Mesothelial cell of epicardium (in vitro differentiated cells): ENCODE data around the gene MXRA8. TPM values are rescaled to one million over a fixed set of nuclear protein-coding genes. Genes with fewer than 3 reads are reported as not detected.
A peak's percentile ranks its signal among the peaks of the same experiment; 100 is the strongest.

Source experiments
- DNase-seq, 2 experiments: peaks; one replicate each; pipeline ENCODE4 v3.0.0; 2021; ENCODE audit warnings: low spot score in 2 of 2; ENCODE audit not compliant: unreplicated experiment in 2 of 2
- H3K27ac Mint-ChIP-seq: 2 replicates; pipeline ENCODE4 v1.8.0; 2021; ENCODE audit warnings: mixed read lengths
- H3K27me3 Mint-ChIP-seq: 2 replicates; pipeline ENCODE4 v1.8.0; 2021; ENCODE audit warnings: low read depth, mixed read lengths
- H3K36me3 Mint-ChIP-seq: 2 replicates; pipeline ENCODE4 v1.8.0; 2021; ENCODE audit warnings: mixed read lengths
- H3K4me1 Mint-ChIP-seq: 2 replicates; pipeline ENCODE4 v1.8.0; 2021; ENCODE audit warnings: mixed read lengths
- H3K4me3 Mint-ChIP-seq: 2 replicates; pipeline ENCODE4 v1.8.0; 2021; ENCODE audit warnings: mild to moderate bottlenecking, moderate library complexity, mixed read lengths
- H3K9me3 Mint-ChIP-seq: 2 replicates; pipeline ENCODE4 v1.8.0; 2021; ENCODE audit warnings: mixed read lengths
- CTCF ChIP-seq: fragments of 200-600 bp; sonication (generic); IDR thresholded peaks from one replicate; pipeline ENCODE4 v1.5.0; 2021; ENCODE audit warnings: antibody characterized with exemption; ENCODE audit not compliant: unreplicated experiment
- total RNA-seq: library from RNA; stranded (reverse); gene quantifications from 3 replicates; pipeline ENCODE4 v1.2.1, GENCODE V29; 2021

Gene MXRA8
- total RNA-seq, 1 donor from 2014 or later, result 157 TPM

DNA sequence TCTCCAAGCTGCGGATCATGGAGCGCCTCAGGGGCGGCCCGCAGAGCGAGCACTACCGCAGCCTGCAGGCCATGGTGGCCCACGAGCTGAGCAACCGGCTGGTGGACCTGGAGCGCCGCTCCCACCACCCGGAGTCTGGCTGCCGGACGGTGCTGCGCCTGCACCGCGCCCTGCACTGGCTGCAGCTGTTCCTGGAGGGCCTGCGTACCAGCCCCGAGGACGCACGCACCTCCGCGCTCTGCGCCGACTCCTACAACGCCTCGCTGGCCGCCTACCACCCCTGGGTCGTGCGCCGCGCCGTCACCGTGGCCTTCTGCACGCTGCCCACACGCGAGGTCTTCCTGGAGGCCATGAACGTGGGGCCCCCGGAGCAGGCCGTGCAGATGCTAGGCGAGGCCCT is 31.1 kb downstream of the MXRA8 start:
- DNase-seq, result no peak
- Mint-ChIP-seq H3K4me3 (peak overlapping the region; percentile 47), H3K36me3 (no peaks in the 10 kb centered on the region), H3K4me1 (peaks cover 14% of the 10 kb centered on the region), H3K9me3 (no peaks in the 10 kb centered on the region), H3K27me3 (no peaks in the 10 kb centered on the region), H3K27ac (no peak overlapping the region)
- TF ChIP-seq CTCF, result no peak

DNA sequence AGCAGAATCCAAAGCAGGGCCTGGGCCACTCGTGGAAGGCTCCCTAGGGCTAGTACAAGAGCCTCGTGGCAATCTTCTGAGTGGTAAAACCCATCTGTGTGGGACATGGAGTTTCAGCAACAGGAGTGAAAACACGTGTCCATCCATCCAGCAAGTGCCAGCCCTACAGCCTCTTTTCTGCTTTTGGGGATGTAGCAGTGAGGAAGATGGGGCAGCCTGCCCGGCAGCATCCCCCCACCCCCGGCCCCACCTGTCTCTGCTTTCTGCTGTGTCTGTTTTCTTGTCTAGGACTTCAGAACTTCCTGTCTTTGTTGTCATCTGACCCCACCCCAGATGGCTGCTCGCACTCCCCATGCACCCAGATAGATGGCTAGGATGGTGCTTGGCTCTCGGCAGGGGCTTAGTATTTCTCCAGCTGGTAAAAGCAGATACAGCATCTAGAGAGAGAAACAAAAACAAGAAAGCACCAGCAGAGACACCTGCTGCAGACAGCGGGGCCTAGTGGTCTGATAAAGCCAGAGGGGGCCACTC is 32.2 kb downstream of the MXRA8 start:
- H3K4me1 Mint-ChIP-seq, result peaks cover 17% of the 10 kb centered on the region
- DNase-seq, result no peak
- H3K9me3 Mint-ChIP-seq, result no peaks in the 10 kb centered on the region
- H3K4me3 Mint-ChIP-seq, result peak overlapping the region; percentile 63
- no peak overlapping the region for H3K27ac Mint-ChIP-seq
- no peaks in the 10 kb centered on the region for H3K36me3 Mint-ChIP-seq
- no peaks in the 10 kb centered on the region for H3K27me3 Mint-ChIP-seq
- no peak for TF ChIP-seq CTCF

GRCh38 chr1:1325288-1326074 is 32.9 kb downstream of the MXRA8 start:
- DNase-seq, result no peak
- H3K4me1 Mint-ChIP-seq, result peaks cover 15% of the 10 kb centered on the region
- peak overlapping the region; percentile 63 for H3K4me3 Mint-ChIP-seq
- no peak for TF ChIP-seq CTCF
- H3K27ac Mint-ChIP-seq, result peak overlapping the region; percentile 39
- no peaks in the 10 kb centered on the region for H3K27me3 Mint-ChIP-seq
- no peaks in the 10 kb centered on the region for H3K36me3 Mint-ChIP-seq
- no peaks in the 10 kb centered on the region for H3K9me3 Mint-ChIP-seq

- peak within 1 kb of the TSS; percentile 86 for H3K4me3 Mint-ChIP-seq
- no peaks in the 10 kb centered on the region for H3K9me3 Mint-ChIP-seq
These were observed 33.6 kb downstream of the MXRA8 start, which contains the start of the genes CPTP and INTS11 for GRCh38 chr1:1324524-1325287. TSS of gene CPTP (plus strand) at chr1:1324802. CDS start at chr1:1326911, 2,109 bp downstream. TSS of gene INTS11 (minus strand) at chr1:1324660. CDS start at chr1:1324608, 52 bp downstream.

GRCh38 chr1:1324084-1324523 is 34.3 kb downstream of the MXRA8 start:
- H3K4me1 Mint-ChIP-seq, result peaks cover 14% of the 10 kb centered on the region

More at GRCh38 chr1:1324524-1325287, 33.6 kb downstream of the MXRA8 start, which contains the start of the genes CPTP and INTS11:
- peak within 1 kb of the TSS; percentile 95 for H3K27ac Mint-ChIP-seq
- no peak for TF ChIP-seq CTCF
- no peaks in the 10 kb centered on the region for H3K36me3 Mint-ChIP-seq
- peak; percentile 96 for DNase-seq
- H3K4me1 Mint-ChIP-seq, result peaks cover 14% of the 10 kb centered on the region
- no peaks in the 10 kb centered on the region for H3K27me3 Mint-ChIP-seq

More at GRCh38 chr1:1324084-1324523, 34.3 kb downstream of the MXRA8 start:
- TF ChIP-seq CTCF, result no peak
- no peaks in the 10 kb centered on the region for H3K9me3 Mint-ChIP-seq
- no peaks in the 10 kb centered on the region for H3K27me3 Mint-ChIP-seq
- peaks cover 2% of the 10 kb centered on the region for H3K36me3 Mint-ChIP-seq
- H3K4me3 Mint-ChIP-seq, result peak overlapping the region; percentile 86
- no peak overlapping the region for H3K27ac Mint-ChIP-seq
- no peak for DNase-seq
